Measurements from ENCODE around the gene LRRK2. TPM values are rescaled to one million over a fixed set of nuclear protein-coding genes. Genes with fewer than 3 reads are reported as not detected.
"Not testable (repeated sequence)": the region's sequence is repeated elsewhere in the genome, so short reads cannot be mapped to it uniquely, and the experiment has no call there.

LRRK2 gene
- total and polyA plus RNA-seq, 8 donors = 2.5 to 11.2 (median 8.1) TPM

DNA sequence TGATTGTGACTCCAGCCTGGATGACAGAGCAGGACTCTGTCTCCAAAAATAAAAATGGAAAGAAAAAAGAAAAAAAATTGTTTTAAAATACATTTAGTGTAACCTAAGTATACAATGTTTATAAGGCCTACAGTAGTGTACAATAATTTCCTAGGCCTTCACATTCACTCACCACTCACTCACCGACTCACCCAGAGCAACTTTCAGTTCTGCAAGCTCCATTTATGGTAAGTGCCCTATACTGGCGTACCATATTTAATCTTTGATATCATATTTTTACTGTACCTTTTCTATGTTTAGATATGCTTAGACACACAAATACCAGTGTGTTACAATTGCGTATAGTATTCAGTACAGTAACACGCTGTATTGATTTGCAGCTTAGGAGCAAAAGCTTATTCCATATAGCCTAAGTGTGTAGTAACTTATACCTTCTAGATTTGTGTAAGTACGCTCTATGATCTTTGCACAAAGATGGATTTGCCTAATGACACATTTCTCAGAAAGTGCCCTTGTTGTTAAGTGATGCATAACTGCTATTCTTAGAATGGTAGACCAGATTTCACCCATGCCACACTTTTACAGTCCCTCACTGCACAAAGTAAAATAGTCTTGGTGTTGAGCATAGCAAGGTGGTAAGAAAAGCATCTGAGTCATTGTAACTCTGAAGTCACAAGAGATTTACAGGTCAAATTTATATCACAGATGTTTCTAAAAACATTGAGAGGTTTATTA, 151.9 kb downstream of the LRRK2 start:
- 95% methylated on average over 5 of the region's 5 CpGs for WGBS, 2 donors
- FAIRE-seq = no peak
- no peak overlapping the region for H3K27ac ChIP-seq
- H3K27me3 ChIP-seq = no peaks in the 10 kb centered on the region
- H3K9me3 ChIP-seq = no peaks in the 10 kb centered on the region
- H3K36me3 ChIP-seq = no peaks in the 10 kb centered on the region
- no peak for ATAC-seq
- H3K4me1 ChIP-seq = peaks cover 4 to 9% (median 8%) of the 10 kb centered on the region in 3 donors
- no peak overlapping the region for H3K4me3 ChIP-seq
- no peak for DNase-seq
- intact Hi-C loops (cut with DNase I) = no loop called here
- TF ChIP-seq, protein P1, sequence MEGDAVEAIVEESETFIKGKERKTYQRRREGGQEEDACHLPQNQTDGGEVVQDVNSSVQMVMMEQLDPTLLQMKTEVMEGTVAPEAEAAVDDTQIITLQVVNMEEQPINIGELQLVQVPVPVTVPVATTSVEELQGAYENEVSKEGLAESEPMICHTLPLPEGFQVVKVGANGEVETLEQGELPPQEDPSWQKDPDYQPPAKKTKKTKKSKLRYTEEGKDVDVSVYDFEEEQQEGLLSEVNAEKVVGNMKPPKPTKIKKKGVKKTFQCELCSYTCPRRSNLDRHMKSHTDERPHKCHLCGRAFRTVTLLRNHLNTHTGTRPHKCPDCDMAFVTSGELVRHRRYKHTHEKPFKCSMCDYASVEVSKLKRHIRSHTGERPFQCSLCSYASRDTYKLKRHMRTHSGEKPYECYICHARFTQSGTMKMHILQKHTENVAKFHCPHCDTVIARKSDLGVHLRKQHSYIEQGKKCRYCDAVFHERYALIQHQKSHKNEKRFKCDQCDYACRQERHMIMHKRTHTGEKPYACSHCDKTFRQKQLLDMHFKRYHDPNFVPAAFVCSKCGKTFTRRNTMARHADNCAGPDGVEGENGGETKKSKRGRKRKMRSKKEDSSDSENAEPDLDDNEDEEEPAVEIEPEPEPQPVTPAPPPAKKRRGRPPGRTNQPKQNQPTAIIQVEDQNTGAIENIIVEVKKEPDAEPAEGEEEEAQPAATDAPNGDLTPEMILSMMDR (IDR thresholded peaks at IDR 0.05) = no peak

DNA sequence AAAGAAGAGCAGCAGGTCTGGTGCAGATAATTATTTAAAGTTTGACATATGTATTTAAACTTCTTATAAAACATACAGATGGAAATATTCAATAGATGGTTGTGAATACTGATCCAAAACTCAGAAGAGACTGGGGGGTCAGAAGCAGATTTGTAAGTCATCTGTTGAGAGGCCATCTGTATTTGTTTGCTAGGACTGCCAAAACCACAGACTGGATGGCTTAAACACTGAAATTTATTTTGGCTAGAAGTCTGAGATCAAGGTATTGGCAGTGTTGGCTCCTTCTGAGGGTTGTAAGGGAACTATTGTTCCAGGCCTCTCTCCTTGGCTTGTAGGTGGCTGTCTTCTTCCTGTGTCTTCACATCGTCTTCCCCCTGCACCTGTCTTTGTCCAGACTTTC, 153.9 kb downstream of the LRRK2 start:
- Histone ChIP-seq H3K36me3 (no peaks in the 10 kb centered on the region), H3K4me1 (peaks cover 0 to 4% (median 0%) of the 10 kb centered on the region in 3 donors), H3K9me3 (no peaks in the 10 kb centered on the region), H3K27ac (no peak overlapping the region), H3K27me3 (no peaks in the 10 kb centered on the region), H3K4me3 (no peak overlapping the region)
- WGBS, 2 donors = 50 to 56% methylated on average over 1 of the region's 1 CpG
- intact Hi-C loops (cut with DNase I) = no loop called here
- ATAC-seq = no peak
- no peak for DNase-seq
- FAIRE-seq = no peak
- TF ChIP-seq, protein P1 (IDR thresholded peaks at IDR 0.05) = no peak

DNA sequence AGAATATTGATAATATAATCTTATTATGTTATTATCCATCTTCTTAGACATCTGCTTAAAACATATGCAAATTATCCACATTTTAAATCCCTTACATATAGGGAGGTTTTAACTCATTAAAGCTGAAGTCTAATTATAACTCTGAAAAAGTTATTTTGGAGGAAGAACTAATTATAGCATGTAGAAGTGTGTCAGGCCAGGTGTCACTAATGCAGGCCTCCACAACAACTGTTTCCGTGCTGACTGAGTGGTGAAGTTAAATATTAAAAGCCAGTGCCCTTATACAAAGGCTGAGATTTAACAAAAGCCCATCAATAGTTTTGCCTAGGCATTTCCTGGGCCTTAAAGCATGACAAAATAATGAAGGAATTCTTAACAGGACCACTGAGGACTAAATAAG, 157.4 kb downstream of the LRRK2 start:
- no peak overlapping the region for H3K27ac ChIP-seq
- H3K27me3 ChIP-seq = no peaks in the 10 kb centered on the region
- TF ChIP-seq, protein P1 (IDR thresholded peaks at IDR 0.05) = no peak
- WGBS, 2 donors = 37 to 40% methylated on average over 1 of the region's 1 CpG
- H3K36me3 ChIP-seq = no peaks in the 10 kb centered on the region
- H3K4me3 ChIP-seq = no peak overlapping the region
- no peaks in the 10 kb centered on the region for H3K9me3 ChIP-seq
- intact Hi-C loops (cut with DNase I) = no loop called here
- DNase-seq (no peak), ATAC-seq (no peak), FAIRE-seq (no peak)
- H3K4me1 ChIP-seq = no peaks in the 10 kb centered on the region

DNA sequence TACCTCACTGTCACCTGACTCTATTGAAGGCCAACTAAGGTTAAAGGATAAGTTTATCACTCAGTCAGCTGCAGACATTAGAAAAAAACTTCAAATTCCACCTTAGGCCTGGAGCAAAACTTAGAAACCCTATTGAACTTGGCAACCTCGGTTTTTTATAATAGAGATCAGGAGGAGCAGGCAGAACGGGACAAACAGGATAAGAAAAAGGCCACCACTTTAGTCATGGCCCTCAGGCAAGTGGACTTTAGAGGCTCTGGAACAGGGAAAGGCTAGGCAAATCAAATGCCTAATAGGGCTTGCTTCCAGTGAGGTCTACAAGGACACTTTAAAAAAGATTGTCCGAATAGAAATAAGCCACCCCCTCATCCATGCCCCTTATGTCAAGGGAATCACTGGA, 162.5 kb downstream of the LRRK2 start:
- intact Hi-C loops (cut with DNase I); H3K4me1 ChIP-seq; ATAC-seq; H3K36me3 ChIP-seq; H3K27ac ChIP-seq; FAIRE-seq; H3K9me3 ChIP-seq; H3K27me3 ChIP-seq; H3K4me3 ChIP-seq; DNase-seq: not testable (repeated sequence)
- 55 to 64% methylated on average over 3 of the region's 3 CpGs for WGBS, 2 donors

DNA sequence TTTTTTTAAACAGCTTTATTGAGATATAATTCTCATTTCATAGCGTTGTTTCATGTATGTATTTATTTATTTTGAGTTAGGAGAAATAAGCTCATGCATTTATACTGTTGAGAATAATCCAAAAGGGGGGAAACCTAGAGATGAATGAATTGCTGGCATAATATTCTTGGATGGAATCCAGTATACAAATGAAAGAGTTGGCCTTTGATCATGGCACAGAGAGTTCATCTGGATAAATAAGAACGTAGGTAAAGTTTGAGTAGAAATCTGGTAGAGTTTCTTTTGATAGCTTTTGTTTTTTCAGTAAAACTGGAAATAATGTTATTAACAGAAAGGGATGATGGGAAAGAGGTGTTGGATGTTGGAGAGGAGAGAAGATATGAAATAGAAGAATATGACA, 166.2 kb downstream of the LRRK2 start:
- ATAC-seq = no peak
- Histone ChIP-seq H3K27me3 (no peaks in the 10 kb centered on the region), H3K9me3 (no peaks in the 10 kb centered on the region)

More for the DNA sequence above, 166.2 kb downstream of the LRRK2 start:
- no peak overlapping the region for H3K27ac ChIP-seq
- TF ChIP-seq, protein P1 (IDR thresholded peaks at IDR 0.05) = no peak
- H3K36me3 ChIP-seq = no peaks in the 10 kb centered on the region
- no peak overlapping the region for H3K4me3 ChIP-seq
- no peaks in the 10 kb centered on the region for H3K4me1 ChIP-seq
- 41 to 55% methylated on average over 2 of the region's 2 CpGs for WGBS, 2 donors
- intact Hi-C loops (cut with DNase I) = no loop called here
- DNase-seq (no peak), FAIRE-seq (no peak)
